RWPE2 (cell line): ENCODE measurements around the gene TSNAX.

Source experiments
- ATAC-seq: fragments of 200-7000 bp; cut with Tn5 transposase; 3 replicates; pipeline ENCODE4 v1.9.1; 2021; ENCODE audit warnings: low read depth
- DNase-seq: peaks from one replicate; pipeline ENCODE4 v3.0.0-alpha.2; 2020; ENCODE audit warnings: low spot score
- H3K27ac ChIP-seq: fragments of 450-650 bp; 2 replicates; pipeline ENCODE4 v1.5.1; 2017; ENCODE audit warnings: mild to moderate bottlenecking; ENCODE audit not compliant: poor library complexity, severe bottlenecking
- H3K27me3 ChIP-seq: fragments of 250-450 bp; sonication (Bioruptor Pico); 2 replicates; pipeline ENCODE4 v1.5.1; 2021; ENCODE audit warnings: mild to moderate bottlenecking, moderate library complexity; ENCODE audit not compliant: insufficient read depth, poor library complexity, severe bottlenecking
- H3K36me3 ChIP-seq: fragments of 250-450 bp; sonication (Bioruptor Pico); 2 replicates; pipeline ENCODE4 v1.5.1; 2020; ENCODE audit warnings: low read depth, mild to moderate bottlenecking, moderate library complexity
- H3K4me1 ChIP-seq: fragments of 250-450 bp; sonication (Bioruptor Pico); 2 replicates; pipeline ENCODE4 v1.5.1; 2021; ENCODE audit warnings: mild to moderate bottlenecking, moderate library complexity; ENCODE audit not compliant: insufficient read depth, poor library complexity, severe bottlenecking
- H3K4me3 ChIP-seq: fragments of 250-450 bp; sonication (Bioruptor Pico); 2 replicates; pipeline ENCODE4 v1.5.1; 2021; ENCODE audit warnings: mild to moderate bottlenecking, moderate library complexity; ENCODE audit not compliant: severe bottlenecking
- H3K9me3 ChIP-seq: fragments of 250-450 bp; sonication (Bioruptor Pico); 2 replicates; pipeline ENCODE4 v1.5.1; 2021; ENCODE audit warnings: mild to moderate bottlenecking, moderate library complexity; ENCODE audit not compliant: severe bottlenecking
- TF ChIP-seq, protein P1 (sequence below): fragments of 450-650 bp; IDR thresholded peaks from one replicate; pipeline ENCODE4 v1.5.1; 2017; ENCODE audit warnings: mild to moderate bottlenecking, moderate library complexity; ENCODE audit not compliant: poor library complexity, severe bottlenecking

The TSNAX gene

GRCh38 chr1:231576804-231577718, 48.6 kb downstream of the TSNAX start:
- DNase-seq (no peak), ATAC-seq (no peak)
- Histone ChIP-seq H3K27me3 (no peaks in the 10 kb centered on the region), H3K36me3 (no peaks in the 10 kb centered on the region), H3K27ac (no peak overlapping the region), H3K4me1 (no peaks in the 10 kb centered on the region), H3K4me3 (no peak overlapping the region), H3K9me3 (no peaks in the 10 kb centered on the region)
- TF ChIP-seq, protein P1, sequence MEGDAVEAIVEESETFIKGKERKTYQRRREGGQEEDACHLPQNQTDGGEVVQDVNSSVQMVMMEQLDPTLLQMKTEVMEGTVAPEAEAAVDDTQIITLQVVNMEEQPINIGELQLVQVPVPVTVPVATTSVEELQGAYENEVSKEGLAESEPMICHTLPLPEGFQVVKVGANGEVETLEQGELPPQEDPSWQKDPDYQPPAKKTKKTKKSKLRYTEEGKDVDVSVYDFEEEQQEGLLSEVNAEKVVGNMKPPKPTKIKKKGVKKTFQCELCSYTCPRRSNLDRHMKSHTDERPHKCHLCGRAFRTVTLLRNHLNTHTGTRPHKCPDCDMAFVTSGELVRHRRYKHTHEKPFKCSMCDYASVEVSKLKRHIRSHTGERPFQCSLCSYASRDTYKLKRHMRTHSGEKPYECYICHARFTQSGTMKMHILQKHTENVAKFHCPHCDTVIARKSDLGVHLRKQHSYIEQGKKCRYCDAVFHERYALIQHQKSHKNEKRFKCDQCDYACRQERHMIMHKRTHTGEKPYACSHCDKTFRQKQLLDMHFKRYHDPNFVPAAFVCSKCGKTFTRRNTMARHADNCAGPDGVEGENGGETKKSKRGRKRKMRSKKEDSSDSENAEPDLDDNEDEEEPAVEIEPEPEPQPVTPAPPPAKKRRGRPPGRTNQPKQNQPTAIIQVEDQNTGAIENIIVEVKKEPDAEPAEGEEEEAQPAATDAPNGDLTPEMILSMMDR: no peak

DNA sequence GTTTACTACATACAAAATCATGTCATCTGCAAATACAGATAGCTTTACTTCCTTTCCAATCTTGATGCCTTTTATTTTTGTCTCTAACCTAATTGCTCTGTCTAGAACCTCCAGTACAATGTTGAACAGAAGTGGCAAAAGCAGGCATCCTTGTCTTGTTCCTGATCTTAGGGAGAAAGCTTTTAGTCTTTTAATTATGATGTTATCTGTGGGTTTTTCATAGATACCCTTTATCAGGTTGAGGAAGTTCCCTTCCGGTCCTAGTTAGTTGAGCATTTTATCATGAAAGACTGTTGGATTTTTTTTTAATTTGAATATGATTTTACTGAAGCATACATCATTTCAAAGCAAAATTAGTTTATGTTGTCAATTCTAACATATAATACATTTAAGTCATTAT, 52.4 kb downstream of the TSNAX start:
- no peaks in the 10 kb centered on the region for H3K36me3 ChIP-seq
- ATAC-seq: no peak
- H3K4me1 ChIP-seq: no peaks in the 10 kb centered on the region
- TF ChIP-seq, protein P1: no peak
- H3K4me3 ChIP-seq: no peak overlapping the region
- no peaks in the 10 kb centered on the region for H3K27me3 ChIP-seq
- no peaks in the 10 kb centered on the region for H3K9me3 ChIP-seq
- no peak overlapping the region for H3K27ac ChIP-seq
- no peak for DNase-seq

- Histone ChIP-seq H3K27ac (no peak overlapping the region), H3K9me3 (no peaks in the 10 kb centered on the region)
Measured at GRCh38 chr1:231581859-231582258, 53.4 kb downstream of the TSNAX start.

GRCh38 chr1:231583376-231583775, 54.9 kb downstream of the TSNAX start:
- Histone ChIP-seq H3K9me3 (no peaks in the 10 kb centered on the region), H3K27me3 (no peaks in the 10 kb centered on the region), H3K4me1 (no peaks in the 10 kb centered on the region), H3K27ac (no peak overlapping the region), H3K4me3 (no peak overlapping the region), H3K36me3 (no peaks in the 10 kb centered on the region)
- ATAC-seq: no peak
- DNase-seq: no peak
- TF ChIP-seq, protein P1: no peak

More at GRCh38 chr1:231581859-231582258, 53.4 kb downstream of the TSNAX start:
- Histone ChIP-seq H3K27me3 (no peaks in the 10 kb centered on the region), H3K4me3 (no peak overlapping the region), H3K36me3 (no peaks in the 10 kb centered on the region), H3K4me1 (no peaks in the 10 kb centered on the region)
- no peak for DNase-seq
- TF ChIP-seq, protein P1: no peak
- no peak for ATAC-seq

GRCh38 chr1:231584117-231584516, 55.6 kb downstream of the TSNAX start:
- no peak overlapping the region for H3K4me3 ChIP-seq
- no peaks in the 10 kb centered on the region for H3K36me3 ChIP-seq
- TF ChIP-seq, protein P1: peak; percentile 36
- no peaks in the 10 kb centered on the region for H3K27me3 ChIP-seq
- no peaks in the 10 kb centered on the region for H3K9me3 ChIP-seq
- H3K27ac ChIP-seq: no peak overlapping the region
- no peak for DNase-seq
- H3K4me1 ChIP-seq: no peaks in the 10 kb centered on the region
- peak; percentile 51; the same call in 1 of the 3 replicates for ATAC-seq
